HAP-1 (cell line): ENCODE data around the gene GSN.

Experiments used
- DNase-seq, 2 experiments: peaks; one replicate each; pipeline ENCODE4 v3.0.0-alpha.2; 2016 to 2020; ENCODE audit warnings: low spot score in 2 of 2
- H3K27me3 ChIP-seq: fragments of 250-450 bp; sonication (Bioruptor Pico); 2 replicates; pipeline ENCODE4 v1.5.1; 2020; ENCODE audit warnings: low read depth, mild to moderate bottlenecking, moderate library complexity
- H3K36me3 ChIP-seq: fragments of 250-450 bp; sonication (Bioruptor Pico); replicated peaks from 2 replicates; pipeline ENCODE4 v1.5.1; 2020; ENCODE audit warnings: mild to moderate bottlenecking
- H3K4me1 ChIP-seq: fragments of 250-450 bp; sonication (Bioruptor Pico); 2 replicates; pipeline ENCODE4 v1.5.1; 2020; ENCODE audit warnings: mild to moderate bottlenecking
- H3K4me3 ChIP-seq: fragments of 250-450 bp; sonication (Bioruptor Pico); 2 replicates; pipeline ENCODE4 v1.5.1; 2020; ENCODE audit warnings: mild to moderate bottlenecking, moderate library complexity
- H3K9me3 ChIP-seq: fragments of 250-450 bp; sonication (Bioruptor Pico); 2 replicates; pipeline ENCODE4 v1.5.1; 2020; ENCODE audit warnings: mild to moderate bottlenecking, moderate library complexity
- in situ Hi-C: fragments of 300-500 bp; cut with MboI; formaldehyde crosslinking; loops from 3 replicates; pipeline ENCODE4 v1.14.3; 2020; ENCODE audit warnings: low sequenced_read_pairs, inconsistent platforms, mixed read lengths

The GSN gene

GRCh38 chr9:121302786-121303185, 34.8 kb downstream of the GSN start:
- no peaks in the 10 kb centered on the region for H3K36me3 ChIP-seq
- no peaks in the 10 kb centered on the region for H3K27me3 ChIP-seq
- no peak for DNase-seq
- no peak overlapping the region for H3K4me3 ChIP-seq
- no peaks in the 10 kb centered on the region; the same call in 1 of the 2 replicates for H3K4me1 ChIP-seq
- H3K9me3 ChIP-seq = no peaks in the 10 kb centered on the region
- in situ Hi-C loops = no loop called here

GRCh38 chr9:121303456-121304451, 35.8 kb downstream of the GSN start:
- DNase-seq = no peak
- in situ Hi-C loops = no loop called here
- Histone ChIP-seq H3K27me3 (no peaks in the 10 kb centered on the region), H3K4me3 (no peak overlapping the region), H3K9me3 (no peaks in the 10 kb centered on the region), H3K4me1 (no peaks in the 10 kb centered on the region), H3K36me3 (no peaks in the 10 kb centered on the region)

- H3K4me1 ChIP-seq = no peaks in the 10 kb centered on the region
- in situ Hi-C loops = no loop called here
- no peaks in the 10 kb centered on the region for H3K9me3 ChIP-seq
- no peaks in the 10 kb centered on the region for H3K27me3 ChIP-seq
- H3K36me3 ChIP-seq = no peaks in the 10 kb centered on the region
- no peak for DNase-seq
- no peak overlapping the region for H3K4me3 ChIP-seq
Measured at GRCh38 chr9:121304707-121305106, 36.7 kb downstream of the GSN start.

- in situ Hi-C loops = no loop called here
- H3K27me3 ChIP-seq = no peaks in the 10 kb centered on the region
- no peaks in the 10 kb centered on the region for H3K36me3 ChIP-seq
- no peak for DNase-seq
- H3K4me1 ChIP-seq = no peaks in the 10 kb centered on the region
- H3K4me3 ChIP-seq = no peak overlapping the region
- no peaks in the 10 kb centered on the region for H3K9me3 ChIP-seq
Measured at GRCh38 chr9:121305269-121305994, 37.5 kb downstream of the GSN start.

GRCh38 chr9:121307976-121308375, 40.0 kb downstream of the GSN start:
- H3K4me3 ChIP-seq = no peak overlapping the region
- no peaks in the 10 kb centered on the region for H3K4me1 ChIP-seq
- no peak for DNase-seq
- H3K27me3 ChIP-seq = no peaks in the 10 kb centered on the region
- in situ Hi-C loops = no loop called here
- H3K9me3 ChIP-seq = no peaks in the 10 kb centered on the region
- no peaks in the 10 kb centered on the region for H3K36me3 ChIP-seq

GRCh38 chr9:121308765-121309164, 40.8 kb downstream of the GSN start:
- Histone ChIP-seq H3K4me3 (no peak overlapping the region), H3K27me3 (no peaks in the 10 kb centered on the region), H3K9me3 (no peaks in the 10 kb centered on the region), H3K4me1 (no peaks in the 10 kb centered on the region), H3K36me3 (no peaks in the 10 kb centered on the region)
- in situ Hi-C loops = no loop called here
- no peak for DNase-seq

- H3K27me3 ChIP-seq = no peaks in the 10 kb centered on the region
- H3K36me3 ChIP-seq = no peaks in the 10 kb centered on the region
- no peak for DNase-seq
- in situ Hi-C loops = no loop called here
- no peaks in the 10 kb centered on the region for H3K4me1 ChIP-seq
- H3K4me3 ChIP-seq = no peak overlapping the region
- no peaks in the 10 kb centered on the region for H3K9me3 ChIP-seq
Measured at GRCh38 chr9:121309171-121309570, 41.2 kb downstream of the GSN start.

GRCh38 chr9:121309833-121310425, 42.0 kb downstream of the GSN start:
- in situ Hi-C loops = no loop called here
- no peaks in the 10 kb centered on the region for H3K36me3 ChIP-seq
- no peak overlapping the region for H3K4me3 ChIP-seq
- H3K4me1 ChIP-seq = no peaks in the 10 kb centered on the region
- no peaks in the 10 kb centered on the region for H3K27me3 ChIP-seq
- H3K9me3 ChIP-seq = no peaks in the 10 kb centered on the region
- DNase-seq = no peak

- no peak overlapping the region for H3K4me3 ChIP-seq
- H3K4me1 ChIP-seq = no peaks in the 10 kb centered on the region
- no peaks in the 10 kb centered on the region for H3K27me3 ChIP-seq
- no peaks in the 10 kb centered on the region for H3K36me3 ChIP-seq
- DNase-seq = no peak
- in situ Hi-C loops = no loop called here
- no peaks in the 10 kb centered on the region for H3K9me3 ChIP-seq
Measured at GRCh38 chr9:121310571-121310970, 42.6 kb downstream of the GSN start.

GRCh38 chr9:121312169-121312568, 44.2 kb downstream of the GSN start:
- Histone ChIP-seq H3K27me3 (no peaks in the 10 kb centered on the region), H3K4me1 (no peaks in the 10 kb centered on the region), H3K4me3 (no peak overlapping the region), H3K9me3 (no peaks in the 10 kb centered on the region), H3K36me3 (no peaks in the 10 kb centered on the region)
- in situ Hi-C loops = no loop called here
- DNase-seq = no peak

GRCh38 chr9:121313458-121314152, 45.6 kb downstream of the GSN start:
- Histone ChIP-seq H3K36me3 (no peaks in the 10 kb centered on the region), H3K4me3 (no peak overlapping the region), H3K9me3 (no peaks in the 10 kb centered on the region), H3K4me1 (no peaks in the 10 kb centered on the region), H3K27me3 (no peaks in the 10 kb centered on the region)
- in situ Hi-C loops = no loop called here
- DNase-seq = no peak

- H3K36me3 ChIP-seq = no peaks in the 10 kb centered on the region
- no peaks in the 10 kb centered on the region for H3K27me3 ChIP-seq
- no peaks in the 10 kb centered on the region for H3K4me1 ChIP-seq
- no peak for DNase-seq
- no peaks in the 10 kb centered on the region for H3K9me3 ChIP-seq
- no peak overlapping the region for H3K4me3 ChIP-seq
- in situ Hi-C loops = no loop called here
Measured at GRCh38 chr9:121316378-121316777, 48.4 kb downstream of the GSN start.

- Histone ChIP-seq H3K36me3 (no peaks in the 10 kb centered on the region), H3K4me1 (no peaks in the 10 kb centered on the region), H3K9me3 (no peaks in the 10 kb centered on the region), H3K4me3 (no peak overlapping the region), H3K27me3 (no peaks in the 10 kb centered on the region)
- in situ Hi-C loops = no loop called here
- DNase-seq = no peak
Measured at GRCh38 chr9:121316852-121317373, 49.0 kb downstream of the GSN start.
